MCF 10A (cell line): ENCODE measurements around the gene MVP. TPM values are rescaled to one million over a fixed set of nuclear protein-coding genes. Genes with fewer than 3 reads are reported as not detected.
A peak's percentile ranks its signal among the peaks of the same experiment; 100 is the strongest.

Experiments used
- BruUV-seq: library from RNA; stranded (reverse); fragments of 400-500 nt; replicated peaks from 2 replicates; lab custom pipeline; 2021; lab: Mats Ljungman, UMichigan
- CTCF ChIA-PET: fragments of 300-600 bp; sonication (Branson Sonifier 250); formaldehyde crosslinking; extraction: SDS; loops from one replicate; lab custom pipeline; 2021; ENCODE audit warnings: antibody characterized with exemption, inconsistent platforms; lab: Yijun Ruan, JAX
- POLR2A ChIA-PET: fragments of 300-600, 350-650 bp; sonication (Branson Sonifier 250); formaldehyde crosslinking; extraction: SDS; loops from one replicate; lab custom pipeline; 2020; ENCODE audit warnings: antibody characterized with exemption, inconsistent platforms; lab: Yijun Ruan, JAX
- DNase-seq: peaks from one replicate; pipeline ENCODE4 v3.0.0-alpha.2; 2018; ENCODE audit not compliant: unreplicated experiment
- H3K27ac Mint-ChIP-seq: one replicate; pipeline ENCODE4 v1.8.0; 2022; ENCODE audit warnings: mild to moderate bottlenecking, low read depth, mixed read lengths; ENCODE audit not compliant: unreplicated experiment
- H3K27me3 Mint-ChIP-seq: one replicate; pipeline ENCODE4 v1.8.0; 2022; ENCODE audit warnings: mixed read lengths; ENCODE audit not compliant: insufficient read depth, unreplicated experiment
- H3K36me3 Mint-ChIP-seq: one replicate; pipeline ENCODE4 v1.8.0; 2022; ENCODE audit warnings: mild to moderate bottlenecking, moderate library complexity, mixed read lengths; ENCODE audit not compliant: insufficient read depth, unreplicated experiment
- H3K4me1 Mint-ChIP-seq: one replicate; pipeline ENCODE4 v1.8.0; 2022; ENCODE audit warnings: mixed read lengths; ENCODE audit not compliant: insufficient read depth, unreplicated experiment
- H3K4me3 Mint-ChIP-seq: one replicate; pipeline ENCODE4 v1.8.0; 2022; ENCODE audit warnings: mild to moderate bottlenecking, moderate library complexity, mixed read lengths; ENCODE audit not compliant: unreplicated experiment
- H3K9me3 Mint-ChIP-seq: one replicate; pipeline ENCODE4 v1.8.0; 2022; ENCODE audit warnings: mixed read lengths; ENCODE audit not compliant: unreplicated experiment
- CTCF ChIP-seq: fragments of 200-600 bp; IDR thresholded peaks from one replicate; pipeline ENCODE4 v1.8.0; 2022; ENCODE audit warnings: antibody characterized with exemption, mild to moderate bottlenecking; ENCODE audit not compliant: unreplicated experiment
- intact Hi-C: fragments of 100-400 bp; cut with micrococcal nuclease; formaldehyde crosslinking; loops from 2 replicates; pipeline ENCODE4 v1.14.1; 2022
- total RNA-seq: library from RNA; stranded (reverse); gene quantifications from 2 replicates; pipeline ENCODE4 v1.2.3, GENCODE V29; 2022

MVP gene
- total RNA-seq, 1 experiment from 2014 or later: 56.5 TPM

- no peaks in the 10 kb centered on the region for H3K27me3 Mint-ChIP-seq
- BruUV-seq: no TSS peak
- H3K9me3 Mint-ChIP-seq: no peaks in the 10 kb centered on the region
- ChIA-PET CTCF (interaction anchor here (1.1 kb wide), 1 partner anchor 11 kb away, joined by 3 read pairs; no protein-coding TSS in a partner anchor), POLR2A (no interaction called here)
- no peak overlapping the region for H3K4me3 Mint-ChIP-seq
- no peak overlapping the region for H3K27ac Mint-ChIP-seq
- intact Hi-C loops: loop anchor here (5.0 kb wide), 1 partner anchor 38 kb away; the partner anchor contains the start of gene MVP
- no peak for TF ChIP-seq CTCF
- DNase-seq: no peak
- H3K4me1 Mint-ChIP-seq: peaks cover 14% of the 10 kb centered on the region
- H3K36me3 Mint-ChIP-seq: peaks cover 35% of the 10 kb centered on the region
Observed at GRCh38 chr16:29860218-29860617, 40.0 kb downstream of the MVP start.

- H3K27ac Mint-ChIP-seq: peak overlapping the region; percentile 99
- BruUV-seq: TSS peak; percentile 61
- H3K4me1 Mint-ChIP-seq: peaks cover 14% of the 10 kb centered on the region
- H3K36me3 Mint-ChIP-seq: peaks cover 33% of the 10 kb centered on the region
- DNase-seq: peak; percentile 33
- intact Hi-C loops: loop anchor here (2.0 to 5.0 kb wide), 4 partner anchors 40 to 158 kb away; partner anchors contain the start of genes INO80E and MVP
- ChIA-PET POLR2A (interaction anchor here (0.6 to 2.8 kb wide), 10 partner anchors 9 to 944 kb away, joined by 3 to 23 read pairs (median 6); partner anchors contain the start of genes ASPHD1, KCTD13, MVP and SEZ6L2), CTCF (interaction anchor here (0.7 to 0.8 kb wide), 4 partner anchors 55 to 229 kb away, joined by 3 to 4 read pairs (median 3); no protein-coding TSS in a partner anchor)
- peak overlapping the region; percentile 99 for H3K4me3 Mint-ChIP-seq
- no peak for TF ChIP-seq CTCF
- no peaks in the 10 kb centered on the region for H3K27me3 Mint-ChIP-seq
- no peaks in the 10 kb centered on the region for H3K9me3 Mint-ChIP-seq
Observed at GRCh38 chr16:29862383-29862883, 42.2 kb downstream of the MVP start.

GRCh38 chr16:29862884-29863668 lies 42.8 kb downstream of the MVP start, which contains the start of gene CDIPT:
Gene CDIPT (minus strand): TSS chr16:29863226. CDS start chr16:29862857, 369 bp downstream.
- no TSS peak for BruUV-seq
- Mint-ChIP-seq H3K4me3 (peak within 1 kb of the TSS; percentile 99), H3K4me1 (peaks cover 14% of the 10 kb centered on the region), H3K27me3 (no peaks in the 10 kb centered on the region), H3K9me3 (no peaks in the 10 kb centered on the region), H3K27ac (peak within 1 kb of the TSS; percentile 99), H3K36me3 (peaks cover 28% of the 10 kb centered on the region)
- peak; percentile 96 for DNase-seq
- CTCF ChIA-PET: interaction anchor here (0.7 to 1.9 kb wide), 4 partner anchors 15 to 143 kb away, joined by 3 to 7 read pairs (median 4); no protein-coding TSS in a partner anchor
- POLR2A ChIA-PET: interaction anchor here (0.6 to 2.8 kb wide), 12 partner anchors 33 to 941 kb away, joined by 3 to 23 read pairs (median 6); partner anchors contain the start of genes ASPHD1, HIRIP3, KCTD13 and MVP
- TF ChIP-seq CTCF: no peak
- intact Hi-C loops: loop anchor here (2.0 to 5.0 kb wide), 4 partner anchors 41 to 158 kb away; partner anchors contain the start of genes INO80E and MVP

- Mint-ChIP-seq H3K36me3 (peaks cover 22% of the 10 kb centered on the region), H3K27me3 (no peaks in the 10 kb centered on the region), H3K4me1 (peaks cover 14% of the 10 kb centered on the region), H3K27ac (peak overlapping the region; percentile 99), H3K4me3 (peak overlapping the region; percentile 99), H3K9me3 (no peaks in the 10 kb centered on the region)
- intact Hi-C loops: loop anchor here (2.0 to 5.0 kb wide), 4 partner anchors 41 to 157 kb away; partner anchors contain the start of genes INO80E and MVP
- TF ChIP-seq CTCF: no peak
- no peak for DNase-seq
- POLR2A ChIA-PET: interaction anchor here (0.7 to 2.8 kb wide), 10 partner anchors 34 to 941 kb away, joined by 3 to 23 read pairs (median 8); partner anchors contain the start of genes ASPHD1, HIRIP3, KCTD13 and MVP
- CTCF ChIA-PET: interaction anchor here (0.7 to 1.9 kb wide), 3 partner anchors 14 to 15 kb away, joined by 3 to 7 read pairs (median 6); no protein-coding TSS in a partner anchor
- no TSS peak for BruUV-seq
Observed at GRCh38 chr16:29863669-29863984, 43.4 kb downstream of the MVP start.
